ENCODE results near the gene NEURL1. TPM values are rescaled to one million over a fixed set of nuclear protein-coding genes. Genes with fewer than 3 reads are reported as not detected.

Gene NEURL1
- total RNA-seq, 1 donor: 0.27 TPM

- peak; percentile 52 for DNase-seq (ENCODE audit: low read depth)
Measured at GRCh38 chr10:103569896-103570295, 76.4 kb downstream of the NEURL1 start.

GRCh38 chr10:103570844-103571655, 77.5 kb downstream of the NEURL1 start:
- TF ChIP-seq, protein P1, sequence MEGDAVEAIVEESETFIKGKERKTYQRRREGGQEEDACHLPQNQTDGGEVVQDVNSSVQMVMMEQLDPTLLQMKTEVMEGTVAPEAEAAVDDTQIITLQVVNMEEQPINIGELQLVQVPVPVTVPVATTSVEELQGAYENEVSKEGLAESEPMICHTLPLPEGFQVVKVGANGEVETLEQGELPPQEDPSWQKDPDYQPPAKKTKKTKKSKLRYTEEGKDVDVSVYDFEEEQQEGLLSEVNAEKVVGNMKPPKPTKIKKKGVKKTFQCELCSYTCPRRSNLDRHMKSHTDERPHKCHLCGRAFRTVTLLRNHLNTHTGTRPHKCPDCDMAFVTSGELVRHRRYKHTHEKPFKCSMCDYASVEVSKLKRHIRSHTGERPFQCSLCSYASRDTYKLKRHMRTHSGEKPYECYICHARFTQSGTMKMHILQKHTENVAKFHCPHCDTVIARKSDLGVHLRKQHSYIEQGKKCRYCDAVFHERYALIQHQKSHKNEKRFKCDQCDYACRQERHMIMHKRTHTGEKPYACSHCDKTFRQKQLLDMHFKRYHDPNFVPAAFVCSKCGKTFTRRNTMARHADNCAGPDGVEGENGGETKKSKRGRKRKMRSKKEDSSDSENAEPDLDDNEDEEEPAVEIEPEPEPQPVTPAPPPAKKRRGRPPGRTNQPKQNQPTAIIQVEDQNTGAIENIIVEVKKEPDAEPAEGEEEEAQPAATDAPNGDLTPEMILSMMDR (IDR thresholded peaks at IDR 0.05; ENCODE audit: insufficient read depth, low read length): no peak
- DNase-seq (ENCODE audit: low read depth): no peak

More at GRCh38 chr10:103569896-103570295, 76.4 kb downstream of the NEURL1 start:
- TF ChIP-seq, protein P1 (IDR thresholded peaks at IDR 0.05; ENCODE audit: insufficient read depth, low read length): no peak
- H3K4me3 ChIP-seq (ENCODE audit: low read depth, low read length): no peak overlapping the region

GRCh38 chr10:103571656-103571975, 78.1 kb downstream of the NEURL1 start:
- no peak for DNase-seq (ENCODE audit: low read depth)
- TF ChIP-seq, protein P1 (IDR thresholded peaks at IDR 0.05; ENCODE audit: insufficient read depth, low read length): no peak
- no peak overlapping the region for H3K4me3 ChIP-seq (ENCODE audit: low read depth, low read length)

More at GRCh38 chr10:103570844-103571655, 77.5 kb downstream of the NEURL1 start:
- no peak overlapping the region for H3K4me3 ChIP-seq (ENCODE audit: low read depth, low read length)

DNA sequence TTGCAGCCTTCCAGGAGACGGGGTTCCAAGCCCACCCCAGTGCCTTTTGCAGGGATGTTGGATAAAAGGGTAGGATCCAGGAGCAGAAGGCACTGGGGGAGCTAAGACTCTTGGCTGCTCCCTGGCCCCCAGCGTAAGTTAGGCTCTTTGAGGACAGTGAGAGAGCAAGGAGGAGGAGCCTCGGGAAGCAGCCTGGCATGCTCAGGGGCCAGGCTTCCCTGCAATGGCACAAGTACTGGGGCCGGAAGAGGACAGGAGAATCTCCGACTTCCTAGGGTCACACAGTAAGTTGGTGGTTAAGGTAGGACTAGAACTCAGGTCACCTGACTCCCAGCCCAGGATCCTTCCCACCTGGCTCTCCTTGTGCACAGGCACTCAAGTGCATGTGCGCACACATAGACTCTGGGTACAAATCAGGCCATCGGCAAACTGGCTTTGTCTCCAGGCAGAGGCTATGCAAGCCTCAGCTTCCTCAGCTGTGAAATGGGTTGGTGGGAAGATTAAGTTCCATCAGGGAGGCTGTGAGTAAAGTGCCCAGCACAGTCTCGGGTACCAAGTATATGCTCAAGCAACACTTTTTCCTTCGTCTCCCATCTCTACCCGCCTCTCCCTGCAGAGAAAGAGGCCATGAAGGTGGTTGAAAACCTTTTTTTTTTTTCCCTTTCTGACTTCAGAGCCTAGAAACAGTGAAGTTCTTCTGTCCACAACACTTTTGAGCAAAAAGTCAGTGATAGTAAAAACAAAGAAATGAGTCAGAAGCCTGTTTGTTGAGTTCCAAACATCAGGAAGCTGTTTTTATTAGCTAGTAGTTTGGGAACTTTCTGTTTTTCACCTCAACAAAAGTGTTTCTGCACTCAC, 79.1 kb downstream of the NEURL1 start:
- DNase-seq (ENCODE audit: low read depth): peak; percentile 13
- TF ChIP-seq, protein P1 (IDR thresholded peaks at IDR 0.05; ENCODE audit: insufficient read depth, low read length): no peak
- H3K4me3 ChIP-seq (ENCODE audit: low read depth, low read length): no peak overlapping the region

DNA sequence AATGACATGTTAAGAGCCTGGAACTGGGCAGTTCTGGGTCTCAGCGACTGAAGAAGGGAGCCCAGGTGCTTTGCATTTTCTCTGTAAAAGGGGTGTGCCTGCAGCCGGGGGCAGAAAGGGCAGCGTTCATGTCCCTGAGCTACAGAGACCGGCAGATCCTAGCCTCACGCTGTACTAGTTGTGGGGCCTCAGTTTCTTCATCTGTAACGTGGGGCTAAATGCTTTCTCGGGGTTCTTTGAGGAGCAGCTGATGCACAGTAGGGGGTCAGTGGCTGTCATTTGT, 79.6 kb downstream of the NEURL1 start:
- H3K4me3 ChIP-seq (ENCODE audit: low read depth, low read length): no peak overlapping the region
- no peak for DNase-seq (ENCODE audit: low read depth)
- TF ChIP-seq, protein P1 (IDR thresholded peaks at IDR 0.05; ENCODE audit: insufficient read depth, low read length): no peak

- DNase-seq (ENCODE audit: low read depth): peak; percentile 6
- no peak overlapping the region for H3K4me3 ChIP-seq (ENCODE audit: low read depth, low read length)
- TF ChIP-seq, protein P1 (IDR thresholded peaks at IDR 0.05; ENCODE audit: insufficient read depth, low read length): no peak
Measured at GRCh38 chr10:103574097-103575061, 80.9 kb downstream of the NEURL1 start.

All from fibroblast of the aortic adventitia (primary cell).